ENCODE measurements around the gene MAGEC1.

The MAGEC1 gene

DNA sequence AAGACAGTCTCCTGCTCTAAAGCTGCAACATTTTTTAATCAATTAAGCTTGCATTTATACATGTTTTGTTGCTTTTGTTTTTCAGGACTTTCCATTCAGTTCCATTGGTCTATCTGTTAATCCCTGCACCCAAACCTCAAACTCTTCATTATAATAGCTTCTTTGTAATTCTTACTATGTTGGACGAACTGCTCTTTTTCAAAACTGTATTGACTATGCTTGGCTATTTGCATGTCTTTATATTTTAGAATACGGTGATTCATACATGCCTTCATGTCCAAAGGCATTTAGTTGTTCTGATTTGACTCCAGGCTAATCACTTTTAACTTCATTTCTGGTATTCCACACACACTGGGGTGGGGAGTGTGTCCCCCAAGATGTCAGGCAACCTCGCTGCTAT lies 14.1 kb downstream of the MAGEC1 start:
- TF ChIP-seq, protein P1, sequence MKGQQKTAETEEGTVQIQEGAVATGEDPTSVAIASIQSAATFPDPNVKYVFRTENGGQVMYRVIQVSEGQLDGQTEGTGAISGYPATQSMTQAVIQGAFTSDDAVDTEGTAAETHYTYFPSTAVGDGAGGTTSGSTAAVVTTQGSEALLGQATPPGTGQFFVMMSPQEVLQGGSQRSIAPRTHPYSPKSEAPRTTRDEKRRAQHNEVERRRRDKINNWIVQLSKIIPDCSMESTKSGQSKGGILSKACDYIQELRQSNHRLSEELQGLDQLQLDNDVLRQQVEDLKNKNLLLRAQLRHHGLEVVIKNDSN (IDR thresholded peaks at IDR 0.05), result no peak
- TF ChIP-seq, protein P2, sequence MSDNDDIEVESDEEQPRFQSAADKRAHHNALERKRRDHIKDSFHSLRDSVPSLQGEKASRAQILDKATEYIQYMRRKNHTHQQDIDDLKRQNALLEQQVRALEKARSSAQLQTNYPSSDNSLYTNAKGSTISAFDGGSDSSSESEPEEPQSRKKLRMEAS (IDR thresholded peaks at IDR 0.05), result no peak
- TF ChIP-seq RAD21 (IDR thresholded peaks at IDR 0.05; ENCODE audit: low read depth), result no peak
- no peak for TF ChIP-seq CEBPB (IDR thresholded peaks at IDR 0.05)
- no peak for TF ChIP-seq EP300 (IDR thresholded peaks at IDR 0.05; ENCODE audit: borderline replicate concordance)
- no peak for TF ChIP-seq EGR1 (IDR thresholded peaks at IDR 0.05)
- TF ChIP-seq YY1 (IDR thresholded peaks at IDR 0.05; ENCODE audit: low read depth), result no peak

DNA sequence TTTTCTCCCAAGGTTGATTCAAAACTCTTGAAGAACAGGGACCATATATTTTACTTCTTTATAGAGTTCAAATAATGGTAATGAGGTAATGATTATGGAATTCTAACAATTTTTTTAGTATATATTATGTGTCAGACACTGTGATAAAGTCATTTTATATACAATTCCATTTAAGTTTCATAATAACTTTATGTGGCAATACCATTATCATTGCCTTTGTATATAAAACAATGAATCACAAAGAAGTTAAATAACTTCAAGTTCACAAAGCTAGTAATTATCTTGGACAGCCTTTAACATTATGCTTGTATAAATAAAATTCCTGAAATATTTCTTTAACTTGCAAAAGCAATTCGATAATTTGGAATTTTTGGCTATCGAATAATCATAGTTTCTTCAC lies 20.6 kb downstream of the MAGEC1 start:
- TF ChIP-seq, protein P3, sequence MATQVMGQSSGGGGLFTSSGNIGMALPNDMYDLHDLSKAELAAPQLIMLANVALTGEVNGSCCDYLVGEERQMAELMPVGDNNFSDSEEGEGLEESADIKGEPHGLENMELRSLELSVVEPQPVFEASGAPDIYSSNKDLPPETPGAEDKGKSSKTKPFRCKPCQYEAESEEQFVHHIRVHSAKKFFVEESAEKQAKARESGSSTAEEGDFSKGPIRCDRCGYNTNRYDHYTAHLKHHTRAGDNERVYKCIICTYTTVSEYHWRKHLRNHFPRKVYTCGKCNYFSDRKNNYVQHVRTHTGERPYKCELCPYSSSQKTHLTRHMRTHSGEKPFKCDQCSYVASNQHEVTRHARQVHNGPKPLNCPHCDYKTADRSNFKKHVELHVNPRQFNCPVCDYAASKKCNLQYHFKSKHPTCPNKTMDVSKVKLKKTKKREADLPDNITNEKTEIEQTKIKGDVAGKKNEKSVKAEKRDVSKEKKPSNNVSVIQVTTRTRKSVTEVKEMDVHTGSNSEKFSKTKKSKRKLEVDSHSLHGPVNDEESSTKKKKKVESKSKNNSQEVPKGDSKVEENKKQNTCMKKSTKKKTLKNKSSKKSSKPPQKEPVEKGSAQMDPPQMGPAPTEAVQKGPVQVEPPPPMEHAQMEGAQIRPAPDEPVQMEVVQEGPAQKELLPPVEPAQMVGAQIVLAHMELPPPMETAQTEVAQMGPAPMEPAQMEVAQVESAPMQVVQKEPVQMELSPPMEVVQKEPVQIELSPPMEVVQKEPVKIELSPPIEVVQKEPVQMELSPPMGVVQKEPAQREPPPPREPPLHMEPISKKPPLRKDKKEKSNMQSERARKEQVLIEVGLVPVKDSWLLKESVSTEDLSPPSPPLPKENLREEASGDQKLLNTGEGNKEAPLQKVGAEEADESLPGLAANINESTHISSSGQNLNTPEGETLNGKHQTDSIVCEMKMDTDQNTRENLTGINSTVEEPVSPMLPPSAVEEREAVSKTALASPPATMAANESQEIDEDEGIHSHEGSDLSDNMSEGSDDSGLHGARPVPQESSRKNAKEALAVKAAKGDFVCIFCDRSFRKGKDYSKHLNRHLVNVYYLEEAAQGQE (IDR thresholded peaks at IDR 0.05; ENCODE audit: low read depth), result no peak
- no peak for TF ChIP-seq TCF12 (IDR thresholded peaks at IDR 0.05; ENCODE audit: low read depth)
- no peak for TF ChIP-seq RAD21 (IDR thresholded peaks at IDR 0.05; ENCODE audit: low read depth)
- no peak for TF ChIP-seq EP300 (IDR thresholded peaks at IDR 0.05; ENCODE audit: borderline replicate concordance)
- TF ChIP-seq TAF1 (IDR thresholded peaks at IDR 0.05; ENCODE audit: low read depth), result no peak
- TF ChIP-seq EGR1 (IDR thresholded peaks at IDR 0.05), result no peak
- no peak for TF ChIP-seq NFIC (IDR thresholded peaks at IDR 0.05)
- TF ChIP-seq FOXM1 (IDR thresholded peaks at IDR 0.05; ENCODE audit: borderline replicate concordance, low read depth), result no peak
- TF ChIP-seq CREB1 (IDR thresholded peaks at IDR 0.05; ENCODE audit: low read depth), result no peak
- no peak for TF ChIP-seq CEBPB (IDR thresholded peaks at IDR 0.05)
- TF ChIP-seq, protein P2 (IDR thresholded peaks at IDR 0.05), result no peak
- TF ChIP-seq TEAD4 (IDR thresholded peaks at IDR 0.05), result no peak

DNA sequence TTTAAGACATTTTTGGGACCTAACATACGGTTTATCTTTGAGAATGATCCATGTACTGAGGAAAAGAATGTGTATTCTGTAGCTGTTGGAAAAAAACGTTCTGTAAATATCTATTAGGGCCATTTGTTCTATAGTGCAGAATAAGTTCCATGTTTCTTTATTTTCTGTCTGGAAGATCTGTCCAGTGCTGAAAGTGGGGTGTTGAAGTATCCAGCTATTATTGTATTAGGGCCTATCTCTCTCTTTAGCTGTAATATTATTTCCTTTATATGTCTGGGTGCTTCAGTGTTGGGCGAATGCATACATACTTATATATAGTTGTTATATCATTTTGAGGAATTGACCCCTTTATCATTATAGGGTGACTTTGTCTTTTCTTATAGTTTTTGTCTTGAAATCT lies 24.7 kb downstream of the MAGEC1 start:
- TF ChIP-seq EP300 (IDR thresholded peaks at IDR 0.05; ENCODE audit: borderline replicate concordance), result no peak
- TF ChIP-seq, protein P3 (IDR thresholded peaks at IDR 0.05; ENCODE audit: low read depth), result peak; percentile 57; the same call in 1 of the 2 replicates

DNA sequence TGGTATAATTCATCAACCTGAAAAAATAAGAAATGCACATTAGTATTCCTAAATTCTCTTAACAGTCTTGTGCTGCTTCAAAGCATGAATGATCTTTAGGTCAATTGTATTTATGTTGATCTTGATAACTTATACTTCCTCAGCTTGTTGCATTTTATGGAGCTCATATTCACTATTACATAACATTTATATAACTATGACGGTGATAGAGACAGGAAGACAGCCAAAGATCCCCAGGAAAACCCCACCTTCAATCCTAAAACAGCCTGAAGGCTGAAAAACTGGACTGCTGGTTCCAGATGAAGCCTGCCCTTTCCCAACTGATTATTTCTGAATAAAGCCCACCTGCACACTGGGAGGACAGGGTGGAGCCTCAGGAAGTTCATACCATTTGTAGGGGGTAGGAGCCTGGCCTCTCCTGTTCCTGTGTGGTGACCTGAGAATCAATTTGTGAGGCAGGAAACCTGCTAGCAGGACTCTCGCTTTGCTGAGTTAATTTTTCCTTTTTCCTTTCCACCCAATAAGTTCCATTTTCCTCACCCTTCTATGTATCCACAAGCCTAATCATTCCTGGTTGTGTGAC lies 30.5 kb downstream of the MAGEC1 start:
- TF ChIP-seq EGR1 (IDR thresholded peaks at IDR 0.05), result no peak

DNA sequence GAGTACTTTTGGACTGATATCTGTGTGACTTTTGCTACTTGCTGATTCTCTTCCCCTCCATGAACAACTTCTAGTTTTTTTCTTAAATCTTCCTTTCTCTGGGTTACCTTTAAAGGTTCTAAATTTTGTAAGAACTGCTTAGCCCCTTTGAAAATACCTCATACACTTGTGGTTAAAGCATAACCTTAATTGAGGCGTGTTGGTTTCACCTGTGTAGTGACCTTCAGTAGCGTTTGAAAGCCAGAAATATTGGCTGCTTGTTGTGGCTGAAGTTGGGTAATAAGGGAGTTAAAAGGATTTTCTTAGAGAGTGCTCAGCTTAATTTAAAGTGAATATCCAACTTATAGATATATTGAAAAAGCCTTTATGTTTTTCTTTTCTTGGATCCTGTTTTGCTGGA lies 32.0 kb downstream of the MAGEC1 start:
- TF ChIP-seq, protein P2 (IDR thresholded peaks at IDR 0.05), result no peak
- TF ChIP-seq TEAD4 (IDR thresholded peaks at IDR 0.05) (no peak), YY1 (IDR thresholded peaks at IDR 0.05; ENCODE audit: low read depth) (no peak), FOXM1 (IDR thresholded peaks at IDR 0.05; ENCODE audit: borderline replicate concordance, low read depth) (no peak), EGR1 (IDR thresholded peaks at IDR 0.05) (no peak), NFIC (IDR thresholded peaks at IDR 0.05) (no peak), ZBTB7A (IDR thresholded peaks at IDR 0.05; ENCODE audit: low read depth) (no peak), TAF1 (IDR thresholded peaks at IDR 0.05; ENCODE audit: low read depth) (no peak), CEBPB (IDR thresholded peaks at IDR 0.05) (no peak), CREB1 (IDR thresholded peaks at IDR 0.05; ENCODE audit: low read depth) (no peak), RAD21 (IDR thresholded peaks at IDR 0.05; ENCODE audit: low read depth) (no peak), TCF12 (IDR thresholded peaks at IDR 0.05; ENCODE audit: low read depth) (no peak), EP300 (IDR thresholded peaks at IDR 0.05; ENCODE audit: borderline replicate concordance) (no peak)
- TF ChIP-seq, protein P1 (IDR thresholded peaks at IDR 0.05), result no peak
- TF ChIP-seq, protein P3 (IDR thresholded peaks at IDR 0.05; ENCODE audit: low read depth), result no peak

All from Ishikawa (cell line).